ENCODE results near the gene RNF167.

Gene RNF167

GRCh38 chr17:4934173-4934979 lies 5.7 kb upstream of the RNF167 start:
- in situ Hi-C loops (cut with MboI; ENCODE audit: low pct_unique_long_range_greater_than_20kb, low sequenced_read_pairs) = no loop called here
- peak; percentile 89 for DNase-seq

GRCh38 chr17:4935650-4936049 lies 4.4 kb upstream of the RNF167 start:
- DNase-seq = no peak
- in situ Hi-C loops (cut with MboI; ENCODE audit: low pct_unique_long_range_greater_than_20kb, low sequenced_read_pairs) = no loop called here

GRCh38 chr17:4936436-4936835 lies 3.6 kb upstream of the RNF167 start:
- DNase-seq = no peak
- in situ Hi-C loops (cut with MboI; ENCODE audit: low pct_unique_long_range_greater_than_20kb, low sequenced_read_pairs) = no loop called here

GRCh38 chr17:4937553-4937952 lies 2.5 kb upstream of the RNF167 start:
- in situ Hi-C loops (cut with MboI; ENCODE audit: low pct_unique_long_range_greater_than_20kb, low sequenced_read_pairs) = no loop called here

DNA sequence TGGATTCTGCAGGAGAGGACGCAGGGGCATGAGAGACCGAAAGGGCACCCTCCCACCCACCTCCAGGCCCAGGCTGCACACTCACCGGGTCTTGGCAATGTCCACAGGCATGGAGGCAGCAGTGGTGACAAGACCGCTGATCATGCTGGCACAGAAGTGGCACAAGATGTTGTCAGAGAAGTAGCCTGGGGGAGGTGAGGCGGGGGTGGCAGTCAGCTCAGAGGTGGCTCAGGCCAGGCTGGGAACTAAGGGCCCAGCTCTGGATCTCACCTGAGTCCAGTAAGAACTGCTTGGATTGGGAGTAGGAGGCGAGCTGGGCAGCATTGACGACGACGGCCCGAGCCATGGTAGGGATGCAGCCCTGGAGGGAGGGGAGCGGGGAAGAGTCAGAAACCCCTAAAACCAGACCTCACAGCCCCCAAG lies 2.0 kb upstream of the RNF167 start:
- no peak for DNase-seq
- in situ Hi-C loops (cut with MboI; ENCODE audit: low pct_unique_long_range_greater_than_20kb, low sequenced_read_pairs) = no loop called here

More at GRCh38 chr17:4937553-4937952, 2.5 kb upstream of the RNF167 start:
- no peak for DNase-seq

DNA sequence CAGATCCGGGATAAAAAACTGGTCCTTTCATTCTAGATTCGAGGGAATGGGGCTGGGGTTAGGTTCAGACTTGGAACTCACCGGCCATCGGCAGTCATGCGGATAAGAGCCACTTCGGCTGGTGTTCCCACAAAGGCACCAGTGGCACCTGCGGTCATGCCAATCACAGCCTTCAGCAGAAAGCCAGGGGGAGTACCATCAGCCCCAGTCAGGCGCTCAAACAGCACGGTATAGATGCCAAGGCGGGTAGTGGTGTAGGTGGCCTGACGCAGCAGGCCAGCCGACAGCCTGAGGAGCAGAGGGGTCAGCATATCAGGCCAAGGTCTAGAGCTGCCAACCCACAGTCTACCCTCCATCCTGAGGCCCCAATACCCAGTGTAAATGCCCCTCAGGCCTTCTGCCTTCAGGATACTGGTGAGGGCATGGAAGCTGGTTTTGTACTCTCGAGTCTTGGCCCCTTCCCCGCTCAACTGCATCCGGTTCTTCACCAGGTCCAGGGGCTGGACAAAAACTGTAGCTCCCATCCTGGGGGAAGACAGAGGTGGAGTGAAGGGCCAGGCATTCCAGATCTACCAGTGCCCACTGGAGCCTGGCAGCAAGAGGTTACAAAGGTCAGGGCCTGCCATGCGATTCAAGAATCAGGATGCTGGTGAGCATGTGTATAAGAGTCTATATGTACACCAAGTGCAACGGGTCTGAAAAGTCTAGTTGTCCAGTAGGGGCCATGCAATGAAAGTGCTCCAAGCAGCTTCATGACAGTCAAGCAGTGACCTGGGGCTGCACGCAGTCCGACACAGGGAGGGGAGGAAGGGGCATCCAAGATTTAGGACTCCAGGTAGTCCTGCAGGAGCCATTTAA lies 1.2 kb upstream of the RNF167 start:
- in situ Hi-C loops (cut with MboI; ENCODE audit: low pct_unique_long_range_greater_than_20kb, low sequenced_read_pairs) = no loop called here
- no peak for DNase-seq

- DNase-seq = no peak
Measured at GRCh38 chr17:4939546-4939795, 597 bp upstream of the RNF167 start.

DNA sequence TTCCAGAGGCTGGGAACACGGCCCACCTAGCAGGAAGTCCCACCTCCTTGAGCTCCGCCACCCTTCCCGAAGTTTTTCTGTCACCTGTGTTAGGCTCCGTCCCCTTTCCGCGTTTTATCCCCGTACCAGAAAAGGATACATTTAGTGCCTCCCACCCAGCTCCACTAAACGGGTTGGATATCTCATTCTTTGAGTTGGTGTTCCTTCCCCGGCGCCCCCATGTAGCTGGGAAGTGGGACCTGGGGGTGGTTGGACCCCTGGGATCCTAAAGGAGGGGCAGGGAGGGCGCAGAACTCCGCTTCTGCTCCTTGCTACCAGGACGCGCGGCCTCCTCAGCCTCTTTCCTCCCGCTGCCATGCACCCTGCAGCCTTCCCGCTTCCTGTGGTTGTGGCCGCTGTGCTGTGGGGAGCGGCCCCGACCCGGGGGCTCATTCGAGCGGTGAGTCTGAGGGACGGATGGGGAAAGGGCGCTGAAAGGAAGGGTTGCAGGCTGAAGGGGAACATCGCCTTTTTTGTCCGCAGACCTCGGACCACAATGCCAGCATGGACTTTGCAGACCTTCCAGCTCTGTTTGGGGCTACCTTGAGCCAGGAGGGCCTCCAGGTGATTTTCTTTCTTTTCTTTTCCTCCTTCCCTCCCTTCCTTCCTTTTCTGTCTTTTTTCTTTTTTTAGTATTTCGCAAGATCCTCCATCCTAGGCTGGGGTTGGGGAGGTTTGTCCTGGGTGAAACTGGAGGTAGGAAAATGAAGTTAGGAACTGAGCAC lies 669 bp downstream of the RNF167 start:
- in situ Hi-C loops (cut with MboI; ENCODE audit: low pct_unique_long_range_greater_than_20kb, low sequenced_read_pairs) = no loop called here
- no peak for DNase-seq

More at GRCh38 chr17:4939546-4939795, 597 bp upstream of the RNF167 start:
- in situ Hi-C loops (cut with MboI; ENCODE audit: low pct_unique_long_range_greater_than_20kb, low sequenced_read_pairs) = no loop called here

- no peak for DNase-seq
- in situ Hi-C loops (cut with MboI; ENCODE audit: low pct_unique_long_range_greater_than_20kb, low sequenced_read_pairs) = no loop called here
Measured at GRCh38 chr17:4941319-4941610, 1.2 kb downstream of the RNF167 start.

DNA sequence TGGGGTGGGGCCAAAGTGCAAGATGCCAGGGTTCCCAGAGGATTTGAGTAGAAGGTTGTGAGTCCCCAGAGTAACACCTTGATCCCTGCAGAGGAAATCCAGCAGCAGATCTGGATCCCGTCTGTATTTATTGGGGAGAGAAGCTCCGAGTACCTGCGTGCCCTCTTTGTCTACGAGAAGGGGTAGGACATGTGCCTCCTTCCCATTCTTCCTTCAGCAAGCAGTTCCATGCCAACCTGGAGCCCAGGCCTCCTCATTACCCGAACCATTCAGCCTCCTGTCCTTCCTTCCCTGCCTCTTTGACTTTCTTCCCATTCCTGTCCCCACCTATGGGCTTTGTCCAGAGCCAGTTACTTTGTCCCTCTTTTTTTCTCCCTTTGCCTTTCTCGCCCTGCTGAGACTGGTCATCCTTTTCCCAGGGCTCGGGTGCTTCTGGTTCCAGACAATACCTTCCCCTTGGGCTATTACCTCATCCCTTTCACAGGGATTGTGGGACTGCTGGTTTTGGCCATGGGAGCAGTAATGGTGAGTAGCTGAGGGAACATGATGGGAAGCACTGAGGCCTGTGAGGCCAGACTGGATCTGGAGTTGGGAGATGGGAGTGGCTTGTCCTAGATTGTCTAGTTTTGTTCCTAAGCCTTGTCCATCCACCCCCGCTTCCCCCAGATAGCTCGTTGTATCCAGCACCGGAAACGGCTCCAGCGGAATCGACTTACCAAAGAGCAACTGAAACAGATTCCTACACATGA lies 2.9 kb downstream of the RNF167 start:
- in situ Hi-C loops (cut with MboI; ENCODE audit: low pct_unique_long_range_greater_than_20kb, low sequenced_read_pairs) = no loop called here
- no peak for DNase-seq

DNA sequence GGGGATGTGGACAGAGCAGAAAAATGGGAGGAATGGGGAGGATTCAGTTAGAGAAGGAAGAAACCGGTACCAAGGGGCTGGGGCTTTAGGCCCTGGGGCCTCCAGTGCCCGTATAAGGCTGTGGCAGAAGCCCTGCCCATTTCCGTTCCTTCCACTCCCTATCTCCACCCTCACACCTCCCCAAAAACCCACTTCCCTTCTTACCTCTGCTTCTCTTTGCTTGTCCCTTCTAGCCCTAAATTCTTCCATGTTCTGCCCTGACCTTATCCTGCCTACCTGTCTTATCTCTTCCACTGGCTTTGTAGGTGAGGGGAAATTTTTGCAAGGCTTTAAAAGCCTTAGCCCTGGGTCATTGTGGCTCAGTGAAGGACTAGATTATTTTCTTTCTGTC lies 4.1 kb downstream of the RNF167 start:
- peak; percentile 89 for DNase-seq
- in situ Hi-C loops (cut with MboI; ENCODE audit: low pct_unique_long_range_greater_than_20kb, low sequenced_read_pairs) = no loop called here

DNA sequence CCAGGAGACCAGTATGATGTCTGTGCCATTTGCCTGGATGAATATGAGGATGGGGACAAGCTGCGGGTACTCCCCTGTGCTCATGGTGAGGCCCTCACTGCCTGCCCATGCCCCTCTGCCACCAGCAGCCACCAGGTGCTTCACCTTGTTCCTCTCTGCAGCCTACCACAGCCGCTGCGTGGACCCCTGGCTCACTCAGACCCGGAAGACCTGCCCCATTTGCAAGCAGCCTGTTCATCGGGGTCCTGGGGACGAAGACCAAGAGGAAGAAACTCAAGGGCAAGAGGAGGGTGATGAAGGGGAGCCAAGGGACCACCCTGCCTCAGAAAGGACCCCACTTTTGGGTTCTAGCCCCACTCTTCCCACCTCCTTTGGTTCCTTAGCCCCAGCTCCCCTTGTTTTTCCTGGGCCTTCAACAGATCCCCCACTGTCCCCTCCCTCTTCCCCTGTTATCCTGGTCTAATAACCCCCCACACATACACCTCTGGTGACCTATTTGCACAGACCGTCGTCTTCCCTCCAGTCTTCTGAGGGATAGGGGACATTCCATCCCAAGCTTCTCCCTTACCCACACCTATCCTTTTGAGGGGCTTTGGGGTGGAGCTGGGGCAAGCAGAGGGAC lies 4.6 kb downstream of the RNF167 start:
- in situ Hi-C loops (cut with MboI; ENCODE audit: low pct_unique_long_range_greater_than_20kb, low sequenced_read_pairs) = no loop called here
- DNase-seq = no peak

DNA sequence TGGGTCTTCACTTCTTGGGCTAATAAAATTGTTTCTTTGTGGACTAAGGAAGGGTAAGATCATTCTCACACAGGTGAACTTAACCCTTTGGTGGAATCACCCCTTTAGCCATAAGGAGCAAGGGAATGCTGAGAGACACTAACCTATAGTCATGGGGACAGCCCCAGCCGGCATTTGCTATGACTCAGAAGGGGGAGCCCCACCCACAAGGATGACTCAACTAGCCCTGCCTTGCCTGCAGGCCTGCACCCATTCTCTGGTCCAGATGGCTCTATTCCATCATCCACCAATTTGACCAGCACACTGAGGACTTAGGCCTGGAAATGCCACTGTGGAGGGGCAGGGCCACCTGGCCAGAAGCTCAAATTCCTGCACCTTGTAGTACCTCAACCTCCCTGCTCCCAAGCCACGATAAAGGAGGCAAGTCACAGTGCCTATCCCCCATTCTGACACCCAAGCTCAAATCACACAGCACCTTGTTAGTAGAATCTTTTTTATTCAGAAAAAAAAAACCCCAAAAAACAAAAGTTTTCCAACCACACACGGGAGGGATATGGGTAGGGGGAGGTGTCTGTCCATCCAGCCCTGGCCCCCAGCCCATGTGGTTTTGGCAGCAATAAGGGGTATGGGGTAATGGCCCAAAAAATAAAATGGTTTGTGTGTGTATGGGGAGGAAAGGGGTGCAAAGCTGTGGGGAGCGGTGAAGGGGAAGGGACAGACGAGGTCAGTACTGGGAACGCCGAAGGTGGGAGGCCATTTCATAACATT lies 5.3 kb downstream of the RNF167 start:
- DNase-seq = no peak
- in situ Hi-C loops (cut with MboI; ENCODE audit: low pct_unique_long_range_greater_than_20kb, low sequenced_read_pairs) = no loop called here

- in situ Hi-C loops (cut with MboI; ENCODE audit: low pct_unique_long_range_greater_than_20kb, low sequenced_read_pairs) = no loop called here
- no peak for DNase-seq
Measured at GRCh38 chr17:4945944-4946280, 5.8 kb downstream of the RNF167 start.

DNA sequence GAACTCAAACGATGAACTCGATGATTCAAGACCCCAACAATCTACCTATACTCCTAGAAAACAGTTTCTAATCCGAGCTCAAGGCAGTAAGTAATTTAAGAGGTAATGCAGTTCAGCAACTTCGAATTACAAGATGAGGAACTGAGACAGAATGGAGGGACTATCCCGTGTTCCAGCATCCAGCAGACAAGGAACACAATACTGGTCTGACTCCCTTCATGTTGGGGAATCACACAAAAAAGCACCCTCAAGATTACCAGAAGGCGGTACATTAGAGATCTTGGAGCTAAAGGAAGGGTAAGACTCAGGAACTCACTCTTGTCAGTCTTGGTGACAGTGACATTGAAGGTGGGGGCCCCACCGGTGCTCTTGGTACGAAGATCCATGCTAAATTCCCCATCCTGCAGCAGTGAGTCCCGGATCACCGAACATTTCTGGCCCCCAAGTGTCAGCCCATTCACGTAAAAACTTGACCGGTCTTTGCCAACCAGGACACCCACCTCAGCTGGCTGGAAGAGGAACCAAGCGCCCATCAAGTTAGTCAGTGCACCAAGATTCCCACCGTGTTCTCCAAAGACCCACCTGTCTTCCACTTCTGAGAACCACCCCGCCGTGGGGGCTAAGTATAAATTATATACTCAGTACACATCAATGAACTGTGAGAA lies 6.4 kb downstream of the RNF167 start:
- DNase-seq = no peak
- in situ Hi-C loops (cut with MboI; ENCODE audit: low pct_unique_long_range_greater_than_20kb, low sequenced_read_pairs) = no loop called here

GRCh38 chr17:4947010-4947410 lies 6.9 kb downstream of the RNF167 start:
- DNase-seq = peak; percentile 54

GRCh38 chr17:4947411-4948165 lies 7.5 kb downstream of the RNF167 start:
- in situ Hi-C loops (cut with MboI; ENCODE audit: low pct_unique_long_range_greater_than_20kb, low sequenced_read_pairs) = no loop called here
- DNase-seq = peak; percentile 58

More at GRCh38 chr17:4947010-4947410, 6.9 kb downstream of the RNF167 start:
- in situ Hi-C loops (cut with MboI; ENCODE audit: low pct_unique_long_range_greater_than_20kb, low sequenced_read_pairs) = no loop called here
